ENCODE results near the gene UBA52. TPM values are rescaled to one million over a fixed set of nuclear protein-coding genes. Genes with fewer than 3 reads are reported as not detected.

The UBA52 gene
- total RNA-seq, 1 experiment from 2014 or later = 1,108 TPM

GRCh38 chr19:18601875-18602274 lies 30.2 kb downstream of the UBA52 start:
- no peak overlapping the region for H3K4me2 ChIP-seq (ENCODE audit: low read length)
- DNase-seq = no peak
- H3K4me1 ChIP-seq (ENCODE audit: insufficient read depth, low read length) = no peaks in the 10 kb centered on the region
- no peaks in the 10 kb centered on the region for H3K79me2 ChIP-seq (ENCODE audit: low read length)
- H3K9ac ChIP-seq (ENCODE audit: low read length) = no peak overlapping the region
- intact Hi-C loops (cut with micrococcal nuclease) = loop anchor here (10.0 kb wide), 1 partner anchor 173 kb away; no protein-coding TSS in a partner anchor
- no peak overlapping the region for H3K27ac ChIP-seq (ENCODE audit: low read length)
- no TSS peak for BruUV-seq (replicated peaks)
- H3K27me3 ChIP-seq (ENCODE audit: low read length) = peaks cover 23% of the 10 kb centered on the region
- H3K4me3 ChIP-seq (ENCODE audit: low read length) = no peak overlapping the region
- TF ChIP-seq EZH2phosphoT487 (IDR thresholded peaks at IDR 0.05; ENCODE audit: borderline replicate concordance, low read length) = no peak
- TF ChIP-seq EZH2 (IDR thresholded peaks at IDR 0.05; ENCODE audit: low read length, unreplicated experiment) = no peak
- TF ChIP-seq CTCF (conservative IDR thresholded peaks at IDR 0.05; ENCODE audit: low read depth, low read length) = no peak
- H3K36me3 ChIP-seq (ENCODE audit: low read depth, low read length) = no peaks in the 10 kb centered on the region
- H2AFZ ChIP-seq (ENCODE audit: low read length) = no peak overlapping the region
- CTCF ChIA-PET = no interaction called here
- H3F3A ChIP-seq (ENCODE audit: low read length, unreplicated experiment) = no peaks in the 10 kb centered on the region
- H4K20me1 ChIP-seq (ENCODE audit: low read length) = no peaks in the 10 kb centered on the region
- no peaks in the 10 kb centered on the region for H3K9me2 ChIP-seq (replicated peaks; ENCODE audit: low read length)
- POLR2A ChIA-PET (ENCODE audit: unreplicated experiment) = no interaction called here
- H3K9me3 ChIP-seq (ENCODE audit: low read length) = no peaks in the 10 kb centered on the region
- ATAC-seq = no peak

- H3K27ac ChIP-seq (ENCODE audit: low read length) = no peak overlapping the region
- peak; percentile 60 for ATAC-seq
- ChIA-PET CTCF (no interaction called here), POLR2A (ENCODE audit: unreplicated experiment) (no interaction called here)
- H3K4me3 ChIP-seq (ENCODE audit: low read length) = no peak overlapping the region
- H3K9ac ChIP-seq (ENCODE audit: low read length) = no peak overlapping the region
- H3K36me3 ChIP-seq (ENCODE audit: low read depth, low read length) = no peaks in the 10 kb centered on the region
- no peaks in the 10 kb centered on the region for H3F3A ChIP-seq (ENCODE audit: low read length, unreplicated experiment)
- no peaks in the 10 kb centered on the region for H3K9me3 ChIP-seq (ENCODE audit: low read length)
- peak; percentile 15 for DNase-seq
- H2AFZ ChIP-seq (ENCODE audit: low read length) = no peak overlapping the region
- intact Hi-C loops (cut with micrococcal nuclease) = loop anchor here (10.0 kb wide), 1 partner anchor 171 kb away; no protein-coding TSS in a partner anchor
- no peaks in the 10 kb centered on the region; the same call in 1 of the 2 replicates for H3K4me1 ChIP-seq (ENCODE audit: insufficient read depth, low read length)
- H3K9me2 ChIP-seq (replicated peaks; ENCODE audit: low read length) = no peaks in the 10 kb centered on the region
- BruUV-seq (replicated peaks) = no TSS peak
- H3K27me3 ChIP-seq (ENCODE audit: low read length) = peaks cover 36% of the 10 kb centered on the region
- no peaks in the 10 kb centered on the region for H4K20me1 ChIP-seq (ENCODE audit: low read length)
- no peak for TF ChIP-seq EZH2 (IDR thresholded peaks at IDR 0.05; ENCODE audit: low read length, unreplicated experiment)
- peak; percentile 25; the same call in 1 of the 2 replicates for TF ChIP-seq CTCF (conservative IDR thresholded peaks at IDR 0.05; ENCODE audit: low read depth, low read length)
- no peaks in the 10 kb centered on the region for H3K79me2 ChIP-seq (ENCODE audit: low read length)
- H3K4me2 ChIP-seq (ENCODE audit: low read length) = no peak overlapping the region
Measured at GRCh38 chr19:18603255-18603957, 31.7 kb downstream of the UBA52 start.

All from PC-3 (cell line).